ENCODE measurements around the gene C19orf67. TPM values are rescaled to one million over a fixed set of nuclear protein-coding genes. Genes with fewer than 3 reads are reported as not detected.
A peak's percentile ranks its signal among the peaks of the same experiment; 100 is the strongest.

C19orf67 gene
- total RNA-seq, 4 donors from 2014 or later, result not detected

GRCh38 chr19:14107581-14108461, 22.2 kb upstream of the C19orf67 start:
- no peaks in the 10 kb centered on the region for H3K27me3 ChIP-seq
- no peak for TF ChIP-seq POLR2A (IDR thresholded peaks at IDR 0.05)
- TF ChIP-seq, protein P1, sequence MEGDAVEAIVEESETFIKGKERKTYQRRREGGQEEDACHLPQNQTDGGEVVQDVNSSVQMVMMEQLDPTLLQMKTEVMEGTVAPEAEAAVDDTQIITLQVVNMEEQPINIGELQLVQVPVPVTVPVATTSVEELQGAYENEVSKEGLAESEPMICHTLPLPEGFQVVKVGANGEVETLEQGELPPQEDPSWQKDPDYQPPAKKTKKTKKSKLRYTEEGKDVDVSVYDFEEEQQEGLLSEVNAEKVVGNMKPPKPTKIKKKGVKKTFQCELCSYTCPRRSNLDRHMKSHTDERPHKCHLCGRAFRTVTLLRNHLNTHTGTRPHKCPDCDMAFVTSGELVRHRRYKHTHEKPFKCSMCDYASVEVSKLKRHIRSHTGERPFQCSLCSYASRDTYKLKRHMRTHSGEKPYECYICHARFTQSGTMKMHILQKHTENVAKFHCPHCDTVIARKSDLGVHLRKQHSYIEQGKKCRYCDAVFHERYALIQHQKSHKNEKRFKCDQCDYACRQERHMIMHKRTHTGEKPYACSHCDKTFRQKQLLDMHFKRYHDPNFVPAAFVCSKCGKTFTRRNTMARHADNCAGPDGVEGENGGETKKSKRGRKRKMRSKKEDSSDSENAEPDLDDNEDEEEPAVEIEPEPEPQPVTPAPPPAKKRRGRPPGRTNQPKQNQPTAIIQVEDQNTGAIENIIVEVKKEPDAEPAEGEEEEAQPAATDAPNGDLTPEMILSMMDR (IDR thresholded peaks at IDR 0.05 in 4 of 5, conservative IDR thresholded peaks at IDR 0.05 in 1 of 5), result no peak
- peaks cover 26 to 51% of the 10 kb centered on the region in 2 donors for H3K4me1 ChIP-seq
- H3K9me3 ChIP-seq, result no peaks in the 10 kb centered on the region
- peak overlapping the region; percentile 79 to 97 (median 86) for H3K27ac ChIP-seq
- ATAC-seq (peak; percentile 66 to 78), DNase-seq (peak in 1 of 2 donors; percentile 81)
- in situ Hi-C loops (cut with MboI; ENCODE audit: low sequenced_read_pairs in 4 of 4), result no loop called here
- H3K4me3 ChIP-seq, result peak overlapping the region in 1 of 4 donors; percentile 21
- peaks cover 0 to 28% of the 10 kb centered on the region in 2 donors for H3K36me3 ChIP-seq
- intact Hi-C loops (cut with DNase I; ENCODE audit: low total_unique reads), result loop anchor here (2.0 kb wide), 1 partner anchor 17 kb away; the partner anchor contains the start of gene SAMD1

DNA sequence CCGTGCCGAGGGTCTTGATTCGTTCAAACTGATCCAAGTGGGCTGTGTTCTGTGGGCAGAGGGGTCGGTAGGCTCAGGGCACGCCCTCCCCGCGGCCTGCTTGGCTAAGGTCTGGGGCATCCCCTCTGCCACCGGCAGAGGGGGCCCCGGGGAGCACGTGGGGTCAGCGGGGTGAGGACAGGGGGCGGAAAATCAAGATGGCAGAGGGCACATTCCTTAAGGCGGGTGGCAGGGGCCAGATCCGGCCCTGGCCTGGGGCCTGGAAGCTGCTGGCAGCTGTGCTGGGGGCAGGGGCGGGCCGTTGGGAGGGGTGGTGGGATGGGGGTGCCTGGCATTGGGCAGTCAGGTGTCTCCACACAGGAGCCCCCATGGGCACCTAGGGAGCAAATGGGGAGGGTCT, 21.3 kb upstream of the C19orf67 start:
- in situ Hi-C loops (cut with MboI; ENCODE audit: low sequenced_read_pairs in 4 of 4) (no loop called here), intact Hi-C loops (cut with DNase I; ENCODE audit: low total_unique reads) (loop anchor here (2.0 kb wide), 1 partner anchor 16 kb away; the partner anchor contains the start of gene SAMD1)
- ATAC-seq (peak in 1 of 2 donors; percentile 7), DNase-seq (no peak)
- Histone ChIP-seq H3K27ac (peak overlapping the region; percentile 79 to 97 (median 86)), H3K27me3 (no peaks in the 10 kb centered on the region), H3K36me3 (peaks cover 0 to 36% of the 10 kb centered on the region in 2 donors), H3K9me3 (no peaks in the 10 kb centered on the region), H3K4me1 (peaks cover 25 to 41% of the 10 kb centered on the region in 2 donors), H3K4me3 (no peak overlapping the region)
- no peak for TF ChIP-seq POLR2A (IDR thresholded peaks at IDR 0.05)
- TF ChIP-seq, protein P1 (IDR thresholded peaks at IDR 0.05 in 4 of 5, conservative IDR thresholded peaks at IDR 0.05 in 1 of 5), result no peak

GRCh38 chr19:14105680-14106079, 20.1 kb upstream of the C19orf67 start:
- in situ Hi-C loops (cut with MboI; ENCODE audit: low sequenced_read_pairs in 4 of 4), result no loop called here
- no peaks in the 10 kb centered on the region for H3K9me3 ChIP-seq
- H3K36me3 ChIP-seq, result peaks cover 0 to 47% of the 10 kb centered on the region in 2 donors
- ATAC-seq (no peak), DNase-seq (no peak)
- H3K27ac ChIP-seq, result peak overlapping the region in 3 of 4 donors; percentile 79 to 97 (median 81)
- intact Hi-C loops (cut with DNase I; ENCODE audit: low total_unique reads), result loop anchor here (2.0 kb wide), 1 partner anchor 15 kb away; the partner anchor contains the start of gene SAMD1
- H3K4me3 ChIP-seq, result no peak overlapping the region
- TF ChIP-seq, protein P1 (IDR thresholded peaks at IDR 0.05 in 4 of 5, conservative IDR thresholded peaks at IDR 0.05 in 1 of 5), result no peak
- no peak for TF ChIP-seq POLR2A (IDR thresholded peaks at IDR 0.05)
- H3K27me3 ChIP-seq, result no peaks in the 10 kb centered on the region
- H3K4me1 ChIP-seq, result peaks cover 20 to 37% of the 10 kb centered on the region in 2 donors

GRCh38 chr19:14103310-14103709, 17.7 kb upstream of the C19orf67 start:
- DNase-seq, result no peak
- Histone ChIP-seq H3K4me1 (peaks cover 17 to 20% of the 10 kb centered on the region in 2 donors), H3K27ac (peak overlapping the region in 1 of 4 donors; percentile 21), H3K27me3 (no peaks in the 10 kb centered on the region), H3K36me3 (peaks cover 0 to 70% of the 10 kb centered on the region in 2 donors), H3K4me3 (no peak overlapping the region), H3K9me3 (no peaks in the 10 kb centered on the region)
- TF ChIP-seq POLR2A (IDR thresholded peaks at IDR 0.05), result no peak
- TF ChIP-seq, protein P1 (IDR thresholded peaks at IDR 0.05 in 4 of 5, conservative IDR thresholded peaks at IDR 0.05 in 1 of 5), result no peak
- in situ Hi-C loops (cut with MboI; ENCODE audit: low sequenced_read_pairs in 4 of 4), result no loop called here
- ATAC-seq, result no peak
- intact Hi-C loops (cut with DNase I; ENCODE audit: low total_unique reads), result no loop called here
